ENCODE measurements around the gene CGB1.
"Not testable (repeated sequence)": the region's sequence is repeated elsewhere in the genome, so short reads cannot be mapped to it uniquely, and the experiment has no call there.

GRCh38 chr19:49056902-49057596, 20.4 kb upstream of the CGB1 start:
- TF ChIP-seq CTCF (tag by site-specific recombination; IDR thresholded peaks at IDR 0.05); ZNF274 (IDR thresholded peaks at IDR 0.05; ENCODE audit: low read length); ZNF274 (tag by site-specific recombination; IDR thresholded peaks at IDR 0.05; ENCODE audit: borderline replicate concordance); BCL11A (tag by site-specific recombination; IDR thresholded peaks at IDR 0.05; ENCODE audit: low read depth); ZNF24 (tag by site-specific recombination; IDR thresholded peaks at IDR 0.05); ZNF660 (tag by site-specific recombination; IDR thresholded peaks at IDR 0.05); ZBTB7A (tag by site-specific recombination; IDR thresholded peaks at IDR 0.05; ENCODE audit: low read depth): not testable (repeated sequence)
